ENCODE results near the gene ARID1A. TPM values are rescaled to one million over a fixed set of nuclear protein-coding genes. Genes with fewer than 3 reads are reported as not detected.
"Not testable (repeated sequence)": the region's sequence is repeated elsewhere in the genome, so short reads cannot be mapped to it uniquely, and the experiment has no call there.

ARID1A gene
- total RNA-seq: 22.8 and 23.6 TPM in 2 replicates

GRCh38 chr1:26695356-26696118 lies at the start of gene ARID1A:
Gene ARID1A, plus strand, starts transcription at chr1:26696015. Its CDS starts 389 bp downstream, at chr1:26696404.
- Histone ChIP-seq H3K36me3 (ENCODE audit: insufficient read depth, low read length) (no peaks in the 10 kb centered on the region), H3K4me3 (ENCODE audit: insufficient read depth, low read length) (peak within 1 kb of the TSS; percentile 79), H4K20me1 (ENCODE audit: insufficient read depth, low read length) (peaks cover 28% of the 10 kb centered on the region), H3K9me3 (ENCODE audit: low read depth, low read length) (no peaks in the 10 kb centered on the region), H3K4me2 (ENCODE audit: insufficient read depth, low read length) (peak within 1 kb of the TSS; percentile 98), H3K4me1 (ENCODE audit: insufficient read depth, low read length) (peaks cover 43% of the 10 kb centered on the region), H3K79me2 (ENCODE audit: insufficient read depth, low read length) (peaks cover 42% of the 10 kb centered on the region), H3K27ac (ENCODE audit: low read depth, low read length) (peak within 1 kb of the TSS; percentile 61), H3K27me3 (ENCODE audit: insufficient read depth, low read length) (no peaks in the 10 kb centered on the region), H2AFZ (ENCODE audit: low read length) (peak within 1 kb of the TSS; percentile 81)
- no peak for TF ChIP-seq CTCF (IDR thresholded peaks at IDR 0.05; ENCODE audit: extremely low read depth, low read depth, low read length)
- DNase-seq (ENCODE audit: insufficient read length, low spot score, missing footprints): peak; percentile 97

DNA sequence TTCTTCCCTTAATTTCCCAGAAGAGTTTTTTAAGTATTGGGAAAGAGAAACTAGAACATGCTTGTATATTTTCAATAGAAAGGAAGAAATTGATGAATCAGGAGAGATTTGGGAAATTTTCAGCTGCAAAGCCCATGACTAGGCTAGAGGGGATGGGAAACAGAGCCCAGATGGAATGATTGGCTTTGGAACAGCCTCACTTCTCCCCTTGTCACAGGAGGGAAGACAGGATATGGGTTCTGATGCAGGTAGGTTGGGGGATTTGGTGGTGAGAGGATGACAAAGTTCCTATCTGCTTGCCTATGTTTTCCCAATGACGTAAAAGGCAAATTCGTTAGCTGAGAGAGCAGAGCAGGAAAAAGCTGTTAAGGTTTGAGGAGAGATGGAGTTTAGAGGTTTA lies 31.0 kb upstream of the ARID1A start:
- Histone ChIP-seq H3K27ac (ENCODE audit: low read depth, low read length) (no peak overlapping the region), H3K36me3 (ENCODE audit: insufficient read depth, low read length) (no peaks in the 10 kb centered on the region), H3K27me3 (ENCODE audit: insufficient read depth, low read length) (no peaks in the 10 kb centered on the region), H3K4me3 (ENCODE audit: insufficient read depth, low read length) (no peak overlapping the region), H4K20me1 (ENCODE audit: insufficient read depth, low read length) (no peaks in the 10 kb centered on the region), H3K79me2 (ENCODE audit: insufficient read depth, low read length) (no peaks in the 10 kb centered on the region), H2AFZ (ENCODE audit: low read length) (no peak overlapping the region), H3K4me2 (ENCODE audit: insufficient read depth, low read length) (no peak overlapping the region), H3K4me1 (ENCODE audit: insufficient read depth, low read length) (no peaks in the 10 kb centered on the region), H3K9me3 (ENCODE audit: low read depth, low read length) (no peaks in the 10 kb centered on the region)
- peak; percentile 34 for DNase-seq (ENCODE audit: insufficient read length, low spot score, missing footprints)
- TF ChIP-seq CTCF (IDR thresholded peaks at IDR 0.05; ENCODE audit: extremely low read depth, low read depth, low read length): no peak

GRCh38 chr1:26666855-26667254 lies 29.0 kb upstream of the ARID1A start:
- DNase-seq (ENCODE audit: insufficient read length, low spot score, missing footprints): no peak
- no peak overlapping the region for H3K4me3 ChIP-seq (ENCODE audit: insufficient read depth, low read length)
- no peak for TF ChIP-seq CTCF (IDR thresholded peaks at IDR 0.05; ENCODE audit: extremely low read depth, low read depth, low read length)
- H3K4me1 ChIP-seq (ENCODE audit: insufficient read depth, low read length): no peaks in the 10 kb centered on the region
- no peak overlapping the region for H2AFZ ChIP-seq (ENCODE audit: low read length)
- no peak overlapping the region for H3K27ac ChIP-seq (ENCODE audit: low read depth, low read length)
- no peak overlapping the region for H3K4me2 ChIP-seq (ENCODE audit: insufficient read depth, low read length)
- H3K79me2 ChIP-seq (ENCODE audit: insufficient read depth, low read length): no peaks in the 10 kb centered on the region
- H4K20me1 ChIP-seq (ENCODE audit: insufficient read depth, low read length): no peaks in the 10 kb centered on the region
- no peaks in the 10 kb centered on the region for H3K27me3 ChIP-seq (ENCODE audit: insufficient read depth, low read length)
- no peaks in the 10 kb centered on the region for H3K36me3 ChIP-seq (ENCODE audit: insufficient read depth, low read length)
- no peaks in the 10 kb centered on the region for H3K9me3 ChIP-seq (ENCODE audit: low read depth, low read length)

GRCh38 chr1:26668106-26668786 lies 27.6 kb upstream of the ARID1A start:
- H2AFZ ChIP-seq (ENCODE audit: low read length); H3K27ac ChIP-seq (ENCODE audit: low read depth, low read length); H3K79me2 ChIP-seq (ENCODE audit: insufficient read depth, low read length); H4K20me1 ChIP-seq (ENCODE audit: insufficient read depth, low read length); H3K4me3 ChIP-seq (ENCODE audit: insufficient read depth, low read length); H3K9me3 ChIP-seq (ENCODE audit: low read depth, low read length); H3K27me3 ChIP-seq (ENCODE audit: insufficient read depth, low read length); H3K4me2 ChIP-seq (ENCODE audit: insufficient read depth, low read length); H3K4me1 ChIP-seq (ENCODE audit: insufficient read depth, low read length); H3K36me3 ChIP-seq (ENCODE audit: insufficient read depth, low read length): not testable (repeated sequence)
- peak; percentile 19 for DNase-seq (ENCODE audit: insufficient read length, low spot score, missing footprints)

Measured in osteoblast (primary cell).